GM15510 (cell line): ENCODE results near the gene NOSIP.

Experiments used
- POLR2A ChIP-seq: IDR thresholded peaks from 3 replicates; pipeline ENCODE4 v1.6.1; 2011; ENCODE audit warnings: borderline replicate concordance; ENCODE audit not compliant: insufficient read length; ENCODE audit errors: extremely low read depth

The NOSIP gene

GRCh38 chr19:49596954-49597702 is 16.8 kb upstream of the NOSIP start:
- no peak for TF ChIP-seq POLR2A

- no peak for TF ChIP-seq POLR2A
These were observed 16.1 kb upstream of the NOSIP start for GRCh38 chr19:49596407-49596806.

DNA sequence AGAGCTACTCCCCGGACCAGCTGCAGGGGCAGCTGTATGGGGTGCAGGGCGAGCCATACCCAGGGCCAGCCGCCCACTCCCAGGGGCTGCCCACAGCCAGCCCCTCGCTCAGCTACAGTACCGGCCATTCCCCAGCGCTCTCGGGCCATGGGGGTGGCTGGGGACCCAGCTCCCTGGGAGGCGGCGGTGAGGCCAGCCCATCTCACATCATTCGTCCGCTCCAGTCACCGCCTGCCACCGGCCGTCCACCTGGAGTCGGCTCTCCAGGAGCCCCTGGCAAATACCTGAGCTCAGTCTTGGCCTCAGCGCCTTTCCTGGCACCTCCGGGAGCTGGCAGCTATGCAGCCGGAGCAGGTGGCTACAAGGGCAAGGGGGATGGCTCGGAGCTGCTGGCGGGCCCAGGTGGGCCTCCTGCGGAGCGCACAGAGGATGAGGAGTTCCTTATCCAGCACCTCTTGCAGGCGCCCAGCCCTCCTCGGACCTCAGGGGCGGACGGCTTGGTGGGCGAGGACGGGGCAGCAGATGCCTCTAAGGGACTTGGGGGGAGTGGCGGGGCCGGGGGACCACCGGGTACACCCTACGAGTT is 15.6 kb upstream of the NOSIP start:
- TF ChIP-seq POLR2A, result no peak

DNA sequence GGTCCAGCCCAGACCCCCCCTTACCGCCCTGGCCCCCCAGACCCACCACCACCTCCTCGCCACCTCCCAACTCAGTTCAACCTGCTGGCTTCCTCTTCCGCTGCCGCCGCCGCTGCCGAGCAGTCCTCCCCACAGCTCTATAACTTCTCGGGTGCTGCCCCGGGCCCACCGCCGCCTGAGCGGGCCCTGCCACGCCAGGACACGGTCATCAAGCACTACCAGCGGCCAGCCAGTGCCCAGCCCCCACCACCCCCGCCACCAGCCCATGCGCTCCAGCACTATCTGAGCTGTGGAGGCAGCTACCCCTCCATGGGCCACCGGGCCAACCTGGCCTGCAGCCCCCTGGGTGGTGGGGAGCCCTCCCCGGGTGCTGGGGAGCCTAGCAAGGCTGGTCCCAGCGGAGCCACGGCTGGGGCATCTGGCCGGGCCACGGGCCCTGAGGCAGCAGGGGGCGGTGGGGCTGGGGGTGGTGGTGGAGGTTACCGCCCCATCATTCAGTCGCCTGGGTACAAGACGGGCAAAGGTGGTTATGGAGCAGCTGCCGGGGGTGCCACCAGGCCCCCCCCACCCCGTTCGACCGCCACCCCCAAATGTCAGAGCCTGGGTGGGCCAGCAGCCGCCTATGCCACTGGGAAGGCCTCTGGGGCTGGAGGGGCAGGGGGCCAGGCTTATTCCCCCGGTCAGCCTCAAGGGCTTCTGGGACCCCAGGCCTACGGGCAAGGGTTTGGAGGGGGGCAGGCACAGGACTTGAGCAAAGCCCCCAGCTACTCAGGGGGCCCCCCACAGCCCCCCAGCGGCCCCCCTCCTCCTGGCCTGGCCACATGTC is 14.8 kb upstream of the NOSIP start:
- TF ChIP-seq POLR2A, result no peak

GRCh38 chr19:49594157-49594992 is 14.0 kb upstream of the NOSIP start:
- no peak for TF ChIP-seq POLR2A

- TF ChIP-seq POLR2A, result peak; percentile 35
These were observed 13.1 kb upstream of the NOSIP start for GRCh38 chr19:49593233-49594113.

- TF ChIP-seq POLR2A, result no peak
These were observed 12.3 kb upstream of the NOSIP start for GRCh38 chr19:49592486-49593232.

DNA sequence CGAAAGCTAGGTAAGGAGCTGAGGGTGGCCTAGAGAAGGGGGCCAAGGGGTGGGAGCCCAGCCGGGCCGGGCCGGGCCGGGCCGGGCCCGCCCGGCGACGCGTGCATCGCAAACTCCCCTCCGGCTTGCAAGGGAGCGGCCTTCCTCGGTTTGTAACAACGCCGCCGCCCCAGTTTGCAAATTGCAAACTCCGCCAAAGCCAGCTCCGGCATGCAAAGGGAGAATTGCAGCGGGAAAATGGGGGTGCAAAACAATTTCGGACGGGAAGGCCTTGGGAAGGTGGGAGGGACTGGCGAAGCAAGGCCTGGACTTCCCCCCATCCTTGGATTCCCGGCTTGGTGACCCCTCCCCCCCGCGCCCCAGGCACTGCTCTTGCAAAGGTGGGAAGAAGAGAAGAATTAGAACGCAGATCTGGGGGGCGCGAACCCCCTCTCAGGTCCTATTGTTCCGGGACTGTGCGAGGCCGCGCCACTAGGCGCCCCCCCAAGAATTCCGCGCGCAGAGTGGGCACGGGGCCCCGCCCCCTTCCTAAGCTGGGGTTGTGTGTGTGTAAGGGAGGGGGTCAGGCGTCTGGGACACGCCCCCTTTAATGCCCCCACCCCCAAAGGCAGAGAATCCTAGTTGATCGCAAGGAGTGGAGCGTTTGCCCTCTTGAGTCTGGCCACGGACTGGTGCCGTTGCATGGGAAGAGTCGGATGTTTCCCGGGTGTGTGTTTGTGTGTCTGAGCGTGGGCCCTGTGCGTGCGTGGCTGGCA is 11.6 kb upstream of the NOSIP start:
- TF ChIP-seq POLR2A, result no peak

DNA sequence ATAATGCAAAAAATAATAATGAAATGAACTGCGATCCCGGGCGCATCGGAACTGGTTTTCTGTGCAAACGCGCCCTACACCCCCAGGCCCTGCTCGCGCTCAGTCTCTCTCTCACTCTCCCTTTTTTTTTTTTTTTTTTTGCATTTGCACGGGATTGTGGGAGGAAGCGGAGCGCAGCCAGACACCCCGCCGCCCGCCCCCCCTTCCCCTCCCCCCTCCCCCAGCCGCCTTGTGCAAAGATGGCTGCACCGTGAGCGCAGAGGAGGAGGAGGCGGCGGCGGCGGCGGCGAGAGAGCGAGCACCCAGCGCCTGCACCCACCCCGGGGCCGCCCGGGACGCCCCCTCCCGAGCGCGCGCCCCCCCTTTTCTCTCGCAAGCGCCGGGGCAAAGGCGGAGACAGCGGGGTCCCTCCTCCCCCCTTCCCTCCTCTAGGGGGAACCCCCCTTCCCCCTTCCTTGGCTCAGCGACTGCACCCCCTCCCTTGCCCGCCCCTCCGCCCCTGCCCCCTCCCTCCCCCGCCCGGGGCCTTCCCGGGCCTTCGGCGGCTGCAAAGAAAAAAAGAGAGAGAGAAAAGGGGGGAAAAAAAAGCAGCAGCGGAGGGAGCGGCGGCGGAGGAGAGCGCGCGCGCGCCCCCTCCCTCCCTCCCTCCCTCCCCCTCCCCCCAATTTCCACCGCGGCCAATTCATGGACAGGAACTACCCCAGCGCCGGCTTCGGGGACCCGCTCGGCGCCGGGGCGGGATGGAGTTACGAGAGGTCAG is 10.8 kb upstream of the NOSIP start, which contains the start of gene PRR12:
PRR12 (plus strand) TSS at position 212 of the 760 bp plus-strand sequence; CDS start at position 685, 473 bp downstream.
- TF ChIP-seq POLR2A, result peak; percentile 48

DNA sequence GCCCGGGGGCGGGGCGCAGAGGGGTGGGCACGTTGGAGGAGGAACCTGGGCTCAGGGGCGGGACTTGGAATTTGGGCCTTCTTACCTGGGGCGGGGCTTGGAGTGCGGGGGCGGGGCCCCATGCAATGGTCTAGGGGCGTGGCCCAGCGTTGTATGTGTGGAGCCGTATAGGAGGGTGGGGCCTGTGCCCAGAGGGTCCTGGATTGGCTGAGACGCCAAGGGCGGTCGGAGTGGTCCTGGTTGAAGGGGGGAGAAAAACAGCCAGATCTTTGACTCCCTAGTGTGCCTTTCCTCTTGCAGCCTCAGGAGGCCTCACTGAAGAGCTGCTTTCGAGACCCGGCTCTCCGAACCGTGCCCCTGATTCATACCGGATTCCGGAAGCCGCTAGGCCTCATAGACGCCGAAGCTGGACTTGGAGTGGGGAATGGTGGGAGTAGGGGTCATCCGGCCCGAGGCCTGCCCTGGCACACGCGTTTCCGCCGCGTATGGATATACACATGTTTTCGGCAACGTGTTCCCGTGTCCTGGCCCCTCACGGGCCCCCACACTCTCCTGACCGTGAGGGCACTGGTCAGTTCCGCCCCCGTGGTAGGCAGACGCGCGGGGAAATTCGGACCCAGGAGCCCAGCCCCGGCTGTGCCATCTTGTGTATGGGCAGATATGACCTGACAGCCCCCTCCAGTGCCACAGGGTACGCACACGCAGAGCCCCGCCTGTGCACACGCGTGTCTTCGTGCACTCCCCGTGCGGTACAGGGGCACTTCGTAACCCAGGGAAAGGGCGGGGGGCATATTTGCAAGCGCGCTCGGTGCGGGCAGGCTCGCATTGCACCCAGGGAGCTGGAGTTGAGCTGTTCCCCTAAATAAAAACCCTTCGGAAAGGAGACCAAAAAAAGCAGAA is 10.0 kb upstream of the NOSIP start:
- TF ChIP-seq POLR2A, result peak; percentile 82

DNA sequence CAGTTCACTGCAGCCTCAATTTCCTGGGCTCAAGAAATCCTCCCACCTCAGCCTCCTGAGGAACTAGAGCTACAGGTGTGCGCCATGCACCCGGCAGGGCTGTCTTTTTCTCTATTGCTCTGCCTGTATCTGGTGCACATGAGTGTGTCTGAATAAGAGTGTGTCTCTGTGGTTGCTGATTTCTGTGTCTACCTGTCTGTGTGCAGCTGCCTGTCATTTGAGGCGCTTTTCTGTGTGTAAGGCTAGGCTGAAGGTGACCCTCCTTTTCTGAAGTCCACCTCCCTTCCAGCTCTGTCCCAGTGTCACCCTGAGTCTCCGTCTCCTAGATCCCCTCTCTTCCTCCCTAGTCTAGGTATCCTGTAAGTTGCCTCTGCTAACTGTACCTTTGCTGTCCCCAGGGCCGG is 9.1 kb upstream of the NOSIP start:
- TF ChIP-seq POLR2A, result no peak
